HG03196 (cell line): ENCODE results near the gene PHYHIPL.

Source experiments
- ATAC-seq: cut with Tn5 transposase; IDR thresholded peaks from one replicate; pipeline ENCODE4 v1.9.1; 2021; ENCODE audit not compliant: unreplicated experiment

PHYHIPL gene

GRCh38 chr10:59252491-59252890 is 76.0 kb downstream of the PHYHIPL start:
- ATAC-seq = no peak

GRCh38 chr10:59255463-59255862 is 79.0 kb downstream of the PHYHIPL start:
- no peak for ATAC-seq

- ATAC-seq = no peak
Measured at GRCh38 chr10:59257224-59257623, 80.8 kb downstream of the PHYHIPL start.

- no peak for ATAC-seq
Measured at GRCh38 chr10:59258890-59259289, 82.4 kb downstream of the PHYHIPL start.

- no peak for ATAC-seq
Measured at GRCh38 chr10:59265141-59265540, 88.7 kb downstream of the PHYHIPL start.

- no peak for ATAC-seq
Measured at GRCh38 chr10:59266321-59266720, 89.9 kb downstream of the PHYHIPL start.

GRCh38 chr10:59268460-59268859 is 92.0 kb downstream of the PHYHIPL start:
- no peak for ATAC-seq

GRCh38 chr10:59269651-59270050 is 93.2 kb downstream of the PHYHIPL start:
- no peak for ATAC-seq

GRCh38 chr10:59270492-59270891 is 94.0 kb downstream of the PHYHIPL start:
- no peak for ATAC-seq

- ATAC-seq = no peak
Measured at GRCh38 chr10:59271160-59271559, 94.7 kb downstream of the PHYHIPL start.

GRCh38 chr10:59272061-59272460 is 95.6 kb downstream of the PHYHIPL start:
- ATAC-seq = no peak

GRCh38 chr10:59273445-59273844 is 97.0 kb downstream of the PHYHIPL start:
- ATAC-seq = no peak

- ATAC-seq = no peak
Measured at GRCh38 chr10:59276133-59276532, 99.7 kb downstream of the PHYHIPL start.

GRCh38 chr10:59276919-59277318 is 100.5 kb downstream of the PHYHIPL start:
- ATAC-seq = no peak

- ATAC-seq = no peak
Measured at GRCh38 chr10:59279476-59279875, 103.0 kb downstream of the PHYHIPL start.

GRCh38 chr10:59279991-59280505 is 103.6 kb downstream of the PHYHIPL start:
- no peak for ATAC-seq

- no peak for ATAC-seq
Measured at GRCh38 chr10:59281861-59282260, 105.4 kb downstream of the PHYHIPL start.

- no peak for ATAC-seq
Measured at GRCh38 chr10:59283456-59284091, 107.1 kb downstream of the PHYHIPL start.

GRCh38 chr10:59284118-59284975 is 107.9 kb downstream of the PHYHIPL start:
- ATAC-seq = no peak

- ATAC-seq = no peak
Measured at GRCh38 chr10:59285073-59285472, 108.6 kb downstream of the PHYHIPL start.

GRCh38 chr10:59285848-59286247 is 109.4 kb downstream of the PHYHIPL start:
- ATAC-seq = no peak

GRCh38 chr10:59287587-59288255 is 111.3 kb downstream of the PHYHIPL start:
- no peak for ATAC-seq
